ENCODE data around the gene UBAP2L. TPM values are rescaled to one million over a fixed set of nuclear protein-coding genes. Genes with fewer than 3 reads are reported as not detected.

UBAP2L gene
- total and polyA plus RNA-seq, 9 of the 15 experiments (the other 6 are each of a cell fraction or from before 2014, with no cell fraction given), result 75.0 to 245 (median 119) TPM

DNA sequence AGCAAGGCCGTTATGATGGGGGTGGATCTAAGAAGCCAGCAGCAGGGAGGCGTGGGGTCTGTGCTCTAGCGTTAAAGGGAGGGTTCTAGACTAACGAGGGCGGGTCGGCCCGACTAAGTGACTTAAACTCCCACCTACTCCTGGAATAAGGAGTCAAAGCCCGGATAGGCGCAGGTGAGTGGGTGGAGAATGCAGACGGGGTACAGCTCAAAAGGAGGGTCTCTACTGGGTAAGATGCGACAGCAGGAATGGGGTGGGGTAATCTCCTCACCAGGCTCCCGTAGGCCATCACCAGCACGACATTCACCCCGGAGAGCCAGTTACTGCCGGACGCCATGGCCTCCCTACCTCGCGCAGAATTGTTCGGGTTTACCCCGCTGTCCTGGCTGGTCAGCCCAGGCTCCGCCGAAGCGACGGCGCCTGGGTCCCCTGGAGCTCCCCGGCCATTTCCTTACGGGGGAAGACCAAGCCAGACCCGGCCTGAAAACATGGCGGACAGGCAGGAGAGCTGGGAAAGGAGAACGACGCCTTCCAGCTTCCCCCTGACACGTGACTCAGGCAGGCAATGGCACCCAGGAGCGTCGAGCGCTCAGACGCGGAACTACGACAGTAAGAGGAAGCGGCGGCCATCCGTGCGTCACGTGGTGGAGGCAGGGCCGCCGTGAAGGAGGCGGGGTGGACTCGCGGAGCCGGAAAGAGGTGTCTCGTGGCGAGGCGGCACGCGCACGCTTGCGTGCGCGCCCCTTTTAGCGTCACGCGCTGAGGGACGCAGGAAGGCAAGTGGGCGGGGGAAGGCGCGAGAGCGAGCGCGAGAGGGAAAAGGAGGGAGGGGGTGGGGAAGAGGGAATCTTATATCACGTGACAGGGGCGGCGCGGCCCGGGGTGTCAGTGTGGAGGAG, at the start of gene UBAP2L (continued):
- TF ChIP-seq, protein P1, sequence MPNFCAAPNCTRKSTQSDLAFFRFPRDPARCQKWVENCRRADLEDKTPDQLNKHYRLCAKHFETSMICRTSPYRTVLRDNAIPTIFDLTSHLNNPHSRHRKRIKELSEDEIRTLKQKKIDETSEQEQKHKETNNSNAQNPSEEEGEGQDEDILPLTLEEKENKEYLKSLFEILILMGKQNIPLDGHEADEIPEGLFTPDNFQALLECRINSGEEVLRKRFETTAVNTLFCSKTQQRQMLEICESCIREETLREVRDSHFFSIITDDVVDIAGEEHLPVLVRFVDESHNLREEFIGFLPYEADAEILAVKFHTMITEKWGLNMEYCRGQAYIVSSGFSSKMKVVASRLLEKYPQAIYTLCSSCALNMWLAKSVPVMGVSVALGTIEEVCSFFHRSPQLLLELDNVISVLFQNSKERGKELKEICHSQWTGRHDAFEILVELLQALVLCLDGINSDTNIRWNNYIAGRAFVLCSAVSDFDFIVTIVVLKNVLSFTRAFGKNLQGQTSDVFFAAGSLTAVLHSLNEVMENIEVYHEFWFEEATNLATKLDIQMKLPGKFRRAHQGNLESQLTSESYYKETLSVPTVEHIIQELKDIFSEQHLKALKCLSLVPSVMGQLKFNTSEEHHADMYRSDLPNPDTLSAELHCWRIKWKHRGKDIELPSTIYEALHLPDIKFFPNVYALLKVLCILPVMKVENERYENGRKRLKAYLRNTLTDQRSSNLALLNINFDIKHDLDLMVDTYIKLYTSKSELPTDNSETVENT (CRISPR knock-in tag; IDR thresholded peaks at IDR 0.05), result peak; percentile 46; the same call in 1 of the 2 replicates
- TF ChIP-seq ZNF586 (CRISPR knock-in tag; conservative IDR thresholded peaks at IDR 0.05) (no peak), ZNF584 (CRISPR knock-in tag; IDR thresholded peaks at IDR 0.05; ENCODE audit: low read depth) (no peak), TARDBP (IDR thresholded peaks at IDR 0.05) (no peak), PTBP1 (IDR thresholded peaks at IDR 0.05; ENCODE audit: low read depth, low read length) (no peak), FOXJ2 (tag; IDR thresholded peaks at IDR 0.05) (peak; percentile 82), HNRNPK (IDR thresholded peaks at IDR 0.05; ENCODE audit: low read depth, low read length, poor library complexity, severe bottlenecking) (no peak), GATAD2B (IDR thresholded peaks at IDR 0.05; ENCODE audit: borderline replicate concordance) (no peak), GABPB2 (CRISPR knock-in tag; conservative IDR thresholded peaks at IDR 0.05) (no peak), ZNF436 (CRISPR knock-in tag; IDR thresholded peaks at IDR 0.05) (no peak), KHSRP (IDR thresholded peaks at IDR 0.05) (no peak), TEAD1 (CRISPR knock-in tag; IDR thresholded peaks at IDR 0.05) (peak in 1 of 2 experiments; percentile 28; a peak in 1 of 4 replicates), SMARCA4 (IDR thresholded peaks at IDR 0.05) (no peak), RBM17 (IDR thresholded peaks at IDR 0.05; ENCODE audit: borderline replicate concordance, low read depth, low read length) (no peak), FOXJ3 (CRISPR knock-in tag; IDR thresholded peaks at IDR 0.05) (no peak)
- TF ChIP-seq, protein P2, sequence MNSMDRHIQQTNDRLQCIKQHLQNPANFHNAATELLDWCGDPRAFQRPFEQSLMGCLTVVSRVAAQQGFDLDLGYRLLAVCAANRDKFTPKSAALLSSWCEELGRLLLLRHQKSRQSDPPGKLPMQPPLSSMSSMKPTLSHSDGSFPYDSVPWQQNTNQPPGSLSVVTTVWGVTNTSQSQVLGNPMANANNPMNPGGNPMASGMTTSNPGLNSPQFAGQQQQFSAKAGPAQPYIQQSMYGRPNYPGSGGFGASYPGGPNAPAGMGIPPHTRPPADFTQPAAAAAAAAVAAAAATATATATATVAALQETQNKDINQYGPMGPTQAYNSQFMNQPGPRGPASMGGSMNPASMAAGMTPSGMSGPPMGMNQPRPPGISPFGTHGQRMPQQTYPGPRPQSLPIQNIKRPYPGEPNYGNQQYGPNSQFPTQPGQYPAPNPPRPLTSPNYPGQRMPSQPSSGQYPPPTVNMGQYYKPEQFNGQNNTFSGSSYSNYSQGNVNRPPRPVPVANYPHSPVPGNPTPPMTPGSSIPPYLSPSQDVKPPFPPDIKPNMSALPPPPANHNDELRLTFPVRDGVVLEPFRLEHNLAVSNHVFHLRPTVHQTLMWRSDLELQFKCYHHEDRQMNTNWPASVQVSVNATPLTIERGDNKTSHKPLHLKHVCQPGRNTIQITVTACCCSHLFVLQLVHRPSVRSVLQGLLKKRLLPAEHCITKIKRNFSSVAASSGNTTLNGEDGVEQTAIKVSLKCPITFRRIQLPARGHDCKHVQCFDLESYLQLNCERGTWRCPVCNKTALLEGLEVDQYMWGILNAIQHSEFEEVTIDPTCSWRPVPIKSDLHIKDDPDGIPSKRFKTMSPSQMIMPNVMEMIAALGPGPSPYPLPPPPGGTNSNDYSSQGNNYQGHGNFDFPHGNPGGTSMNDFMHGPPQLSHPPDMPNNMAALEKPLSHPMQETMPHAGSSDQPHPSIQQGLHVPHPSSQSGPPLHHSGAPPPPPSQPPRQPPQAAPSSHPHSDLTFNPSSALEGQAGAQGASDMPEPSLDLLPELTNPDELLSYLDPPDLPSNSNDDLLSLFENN (IDR thresholded peaks at IDR 0.05; ENCODE audit: low read depth in 2 of 2, low read length in 2 of 2), result peak; percentile 46 to 79; a peak in 3 of 4 replicates
- TF ChIP-seq, protein P3, sequence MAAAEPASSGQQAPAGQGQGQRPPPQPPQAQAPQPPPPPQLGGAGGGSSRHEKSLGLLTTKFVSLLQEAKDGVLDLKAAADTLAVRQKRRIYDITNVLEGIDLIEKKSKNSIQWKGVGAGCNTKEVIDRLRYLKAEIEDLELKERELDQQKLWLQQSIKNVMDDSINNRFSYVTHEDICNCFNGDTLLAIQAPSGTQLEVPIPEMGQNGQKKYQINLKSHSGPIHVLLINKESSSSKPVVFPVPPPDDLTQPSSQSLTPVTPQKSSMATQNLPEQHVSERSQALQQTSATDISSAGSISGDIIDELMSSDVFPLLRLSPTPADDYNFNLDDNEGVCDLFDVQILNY (CRISPR knock-in tag; IDR thresholded peaks at IDR 0.05), result no peak
